Memory B cell (primary cell): ENCODE measurements around the gene DUSP2.

Source experiments
- ATAC-seq: fragments of 150-1000 bp; cut with Tn5 transposase; 2 replicates; pipeline ENCODE4 v1.10.0; 2021; ENCODE audit warnings: low read depth, mild to moderate bottlenecking, moderate library complexity
- DNase-seq, 2 donors: peaks; one replicate each; pipeline ENCODE4 v3.0.0; 2022; ENCODE audit warnings: low spot score in 2 of 2
- H3K27ac Mint-ChIP-seq: one replicate; pipeline ENCODE4 v1.8.0; 2022; ENCODE audit warnings: mild to moderate bottlenecking, moderate library complexity, mixed read lengths
- H3K27me3 Mint-ChIP-seq: one replicate; pipeline ENCODE4 v1.8.0; 2022; ENCODE audit warnings: mixed read lengths
- H3K36me3 Mint-ChIP-seq: one replicate; pipeline ENCODE4 v1.8.0; 2022; ENCODE audit warnings: mild to moderate bottlenecking, mixed read lengths
- H3K4me1 Mint-ChIP-seq: one replicate; pipeline ENCODE4 v1.8.0; 2022; ENCODE audit warnings: mixed read lengths
- H3K4me3 Mint-ChIP-seq: one replicate; pipeline ENCODE4 v1.8.0; 2022; ENCODE audit warnings: mild to moderate bottlenecking, moderate library complexity, mixed read lengths
- H3K9me3 Mint-ChIP-seq: one replicate; pipeline ENCODE4 v1.8.0; 2022; ENCODE audit warnings: mixed read lengths

DUSP2 gene

DNA sequence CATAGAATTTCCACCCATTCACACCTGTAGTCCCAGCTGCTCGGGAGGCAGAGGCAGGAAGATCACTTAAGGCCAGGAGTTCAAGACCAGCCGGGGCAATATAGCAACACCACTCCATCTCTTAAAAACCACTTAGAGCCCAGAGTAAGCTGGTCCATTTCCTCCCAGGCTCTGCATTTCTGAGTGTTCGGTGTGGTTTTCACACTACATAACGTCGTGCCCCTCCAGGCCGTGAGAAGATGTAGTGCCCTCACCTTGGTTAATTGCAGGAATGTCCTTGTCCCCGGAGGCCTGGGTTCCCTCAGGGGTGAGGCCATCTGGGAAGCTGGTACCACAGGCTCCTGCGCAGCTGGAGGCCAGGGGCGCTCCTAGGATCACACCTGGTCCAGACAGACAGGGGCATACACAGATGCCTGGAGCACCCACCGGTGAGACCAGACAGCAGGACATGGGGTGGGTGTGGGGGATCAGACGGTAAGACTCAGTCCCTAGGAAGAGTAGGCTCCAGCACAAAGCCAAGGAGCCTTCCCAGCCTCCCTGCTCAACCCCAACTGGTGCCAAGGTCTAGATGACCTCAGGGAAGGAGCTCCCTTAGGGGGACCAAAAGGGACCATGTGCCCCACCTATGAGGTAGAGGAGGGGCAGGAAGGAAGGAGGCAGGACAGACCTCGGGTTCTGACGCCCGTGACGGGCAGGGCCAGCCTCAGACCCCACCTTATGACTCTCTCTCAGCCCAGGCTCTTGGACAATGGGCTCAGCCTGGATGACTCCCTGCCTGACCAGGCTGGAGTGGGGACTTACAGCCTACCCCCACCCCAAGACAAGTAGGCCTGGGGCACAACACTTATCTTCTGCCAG lies 7.7 kb downstream of the DUSP2 start:
- H3K4me1 Mint-ChIP-seq: peaks cover 10% of the 10 kb centered on the region
- no peak overlapping the region for H3K27ac Mint-ChIP-seq
- H3K36me3 Mint-ChIP-seq: no peaks in the 10 kb centered on the region
- H3K9me3 Mint-ChIP-seq: no peaks in the 10 kb centered on the region
- no peak for DNase-seq
- H3K27me3 Mint-ChIP-seq: no peaks in the 10 kb centered on the region
- ATAC-seq: no peak
- H3K4me3 Mint-ChIP-seq: no peak overlapping the region

DNA sequence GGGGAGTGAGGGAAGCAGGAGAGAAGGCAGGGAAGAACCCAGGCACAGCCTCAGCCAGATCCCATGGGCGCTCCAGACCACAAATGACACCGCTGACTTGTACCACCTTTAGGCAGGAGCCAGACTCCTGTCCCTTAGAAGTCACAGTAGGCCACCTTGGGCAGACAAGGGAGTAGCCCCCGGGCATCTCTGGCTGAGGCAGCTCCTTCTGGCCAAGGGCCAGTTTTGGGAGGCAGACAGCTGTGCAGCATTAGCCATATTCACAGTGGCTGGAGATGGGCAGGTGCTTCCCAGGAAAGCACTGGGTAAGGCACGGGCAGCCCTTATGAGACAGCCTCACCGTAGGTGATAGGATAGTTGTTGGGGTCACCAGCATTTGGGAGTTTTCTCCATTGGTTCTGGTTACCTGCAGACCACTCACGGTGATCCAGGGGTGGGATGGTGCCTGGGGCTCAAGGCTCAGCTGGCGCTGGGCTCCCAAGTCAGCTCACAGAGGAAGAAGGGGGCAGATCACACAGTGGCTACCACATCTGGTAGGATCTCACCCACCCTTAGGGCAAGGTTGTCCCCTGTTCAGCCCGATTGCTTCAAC lies 9.0 kb downstream of the DUSP2 start:
- DNase-seq: no peak
- H3K36me3 Mint-ChIP-seq: no peaks in the 10 kb centered on the region
- no peaks in the 10 kb centered on the region for H3K9me3 Mint-ChIP-seq
- H3K4me1 Mint-ChIP-seq: peaks cover 4% of the 10 kb centered on the region
- no peak overlapping the region for H3K27ac Mint-ChIP-seq
- H3K4me3 Mint-ChIP-seq: no peak overlapping the region
- ATAC-seq: no peak
- no peaks in the 10 kb centered on the region for H3K27me3 Mint-ChIP-seq

DNA sequence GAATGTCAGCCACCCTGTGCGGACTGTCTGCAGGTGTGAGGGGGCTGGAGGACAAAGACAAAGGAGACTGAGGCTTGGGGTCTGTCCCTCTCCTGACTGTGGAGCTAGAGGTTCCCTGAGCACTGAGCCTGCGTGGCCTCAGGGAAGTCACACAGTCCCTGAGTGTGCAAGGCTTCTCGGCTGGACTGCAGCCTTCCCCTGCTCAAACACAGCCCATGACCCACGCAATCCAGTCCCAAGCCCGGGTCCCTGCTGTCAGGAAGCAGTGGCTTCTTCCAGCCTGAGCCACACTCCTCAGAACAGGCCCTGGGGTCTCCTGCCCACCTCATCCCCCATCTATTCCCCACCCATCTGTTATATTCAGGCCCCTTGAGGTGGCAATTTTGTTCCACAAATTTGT lies 9.6 kb downstream of the DUSP2 start:
- H3K4me1 Mint-ChIP-seq: peaks cover 4% of the 10 kb centered on the region
- ATAC-seq: no peak
- H3K27me3 Mint-ChIP-seq: no peaks in the 10 kb centered on the region
- no peaks in the 10 kb centered on the region for H3K9me3 Mint-ChIP-seq
- no peak for DNase-seq
- no peak overlapping the region for H3K27ac Mint-ChIP-seq
- no peaks in the 10 kb centered on the region for H3K36me3 Mint-ChIP-seq
- H3K4me3 Mint-ChIP-seq: no peak overlapping the region

DNA sequence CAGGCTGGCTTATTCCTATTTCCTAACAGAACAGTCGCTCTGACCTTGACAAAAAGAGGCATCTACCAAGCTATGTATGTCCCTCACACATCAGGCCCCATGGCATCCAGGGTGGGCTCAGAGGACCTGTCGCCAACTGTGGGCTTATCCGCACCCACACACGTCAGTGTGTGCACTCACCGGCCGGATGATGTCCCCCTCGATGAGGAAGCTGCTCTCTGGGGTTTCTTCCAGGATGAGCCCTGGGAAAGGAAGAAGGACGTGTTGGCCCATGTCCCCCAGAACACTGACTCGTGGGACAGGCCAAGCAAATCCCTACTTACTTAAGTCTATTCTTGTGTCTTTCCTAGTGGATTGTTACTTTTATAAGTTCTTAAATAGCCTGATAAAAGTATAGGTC lies 10.1 kb downstream of the DUSP2 start:
- no peaks in the 10 kb centered on the region for H3K9me3 Mint-ChIP-seq
- H3K27me3 Mint-ChIP-seq: no peaks in the 10 kb centered on the region
- no peaks in the 10 kb centered on the region for H3K36me3 Mint-ChIP-seq
- ATAC-seq (no peak), DNase-seq (no peak)
- peaks cover 6% of the 10 kb centered on the region for H3K4me1 Mint-ChIP-seq
- no peak overlapping the region for H3K4me3 Mint-ChIP-seq
- no peak overlapping the region for H3K27ac Mint-ChIP-seq

DNA sequence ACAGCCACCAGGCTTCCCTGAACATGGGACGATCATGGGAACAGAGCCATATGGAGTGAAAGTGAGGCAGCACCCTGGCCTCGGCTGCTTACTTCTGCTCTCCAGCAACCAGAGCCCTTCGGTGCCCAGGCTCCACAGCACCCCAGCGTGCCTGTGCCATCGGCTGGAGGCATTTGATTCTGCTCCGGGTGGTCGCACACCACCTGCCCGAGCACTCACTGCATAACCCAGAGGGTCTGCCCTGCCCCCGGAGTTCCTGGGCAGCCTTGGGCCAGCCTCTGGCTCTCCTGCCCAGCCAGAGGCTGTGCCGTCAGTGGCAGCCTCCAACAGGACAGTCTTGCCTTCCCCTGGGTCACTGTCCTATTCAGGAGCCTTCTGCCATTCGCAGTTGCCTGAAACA lies 10.8 kb downstream of the DUSP2 start:
- peaks cover 6% of the 10 kb centered on the region for H3K4me1 Mint-ChIP-seq
- DNase-seq (no peak), ATAC-seq (no peak)
- no peaks in the 10 kb centered on the region for H3K9me3 Mint-ChIP-seq
- no peak overlapping the region for H3K27ac Mint-ChIP-seq
- H3K27me3 Mint-ChIP-seq: no peaks in the 10 kb centered on the region
- H3K36me3 Mint-ChIP-seq: no peaks in the 10 kb centered on the region
- no peak overlapping the region for H3K4me3 Mint-ChIP-seq

DNA sequence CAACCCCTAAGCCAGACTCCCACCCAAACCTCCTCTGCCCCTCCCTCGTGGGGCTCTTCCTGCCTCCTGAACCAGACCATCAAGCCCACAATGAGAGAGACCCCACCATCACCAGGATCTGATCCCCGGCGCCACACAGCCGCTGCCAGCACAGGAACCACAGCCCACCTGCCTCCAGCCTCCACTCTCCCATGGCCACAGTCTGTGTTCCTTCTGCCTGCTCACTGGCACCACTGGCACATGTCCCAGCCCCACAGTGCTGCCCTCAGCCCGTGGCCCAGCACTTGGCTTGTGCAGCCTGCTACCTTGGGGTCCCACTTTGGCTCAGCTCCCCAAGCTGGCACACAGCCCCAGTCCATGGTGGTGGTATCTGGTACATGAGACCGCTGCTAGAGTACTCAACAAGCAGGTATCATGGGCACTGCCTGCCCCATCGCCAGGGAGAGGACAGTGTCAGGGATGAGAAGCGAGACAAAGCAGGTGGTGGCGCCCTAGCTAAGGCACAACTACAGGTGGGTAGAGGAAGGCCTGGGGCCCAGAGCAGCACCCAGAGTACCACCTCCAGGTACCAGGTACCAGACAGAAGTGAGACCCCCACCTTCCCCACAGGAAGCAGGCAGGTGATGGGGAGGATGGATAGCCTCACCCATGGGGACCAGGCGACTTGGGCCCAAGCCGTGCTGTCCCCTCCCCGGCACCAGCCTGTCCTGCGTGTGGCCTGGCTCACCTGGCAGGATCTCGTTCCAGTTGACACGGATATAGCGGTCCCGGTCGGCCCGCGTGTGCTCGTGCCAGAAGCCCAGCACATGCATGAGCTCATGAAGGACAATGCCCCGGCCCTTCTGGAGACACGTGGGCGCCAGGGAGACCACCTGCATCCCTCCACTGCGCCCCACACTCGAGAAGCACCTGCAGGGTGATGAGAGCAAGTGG lies 13.2 kb downstream of the DUSP2 start:
- H3K27ac Mint-ChIP-seq: no peak overlapping the region
- DNase-seq (no peak), ATAC-seq (no peak)
- no peak overlapping the region for H3K4me3 Mint-ChIP-seq
- no peaks in the 10 kb centered on the region for H3K27me3 Mint-ChIP-seq
- no peaks in the 10 kb centered on the region for H3K36me3 Mint-ChIP-seq
- H3K4me1 Mint-ChIP-seq: peaks cover 3% of the 10 kb centered on the region
- H3K9me3 Mint-ChIP-seq: no peaks in the 10 kb centered on the region

DNA sequence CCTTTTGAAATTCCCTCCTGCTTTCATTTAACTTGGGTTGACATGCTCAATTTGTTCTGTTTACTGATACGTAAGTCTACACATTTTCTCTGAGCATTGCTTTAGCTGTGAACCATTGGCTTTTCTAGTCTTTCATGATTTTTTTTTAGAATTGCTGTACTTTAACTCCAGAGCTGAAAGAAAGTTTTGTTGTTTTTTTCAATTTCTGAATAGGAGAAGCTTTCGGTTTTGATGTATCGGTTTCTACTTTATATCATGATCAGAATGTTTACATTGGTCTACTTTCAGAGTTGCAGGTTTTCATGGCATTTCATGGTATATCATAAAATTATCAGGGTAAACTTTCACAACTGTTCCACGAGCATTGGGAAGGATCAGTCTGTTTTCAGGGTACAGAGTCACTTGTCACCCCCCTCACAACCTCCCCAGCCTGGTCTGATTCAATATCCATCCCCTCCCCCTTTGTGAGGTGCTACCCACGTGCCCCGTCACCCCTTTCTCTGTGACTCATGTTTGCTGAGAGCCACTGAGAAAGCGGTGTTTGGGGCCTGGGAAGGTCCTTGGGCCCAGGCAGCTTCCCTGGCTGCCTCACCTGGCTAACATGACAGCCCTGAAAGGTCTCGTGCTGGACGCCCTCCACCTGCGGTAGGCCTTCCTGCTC lies 14.0 kb downstream of the DUSP2 start:
- Mint-ChIP-seq H3K27ac (no peak overlapping the region), H3K9me3 (no peaks in the 10 kb centered on the region), H3K27me3 (no peaks in the 10 kb centered on the region), H3K4me1 (peaks cover 3% of the 10 kb centered on the region), H3K4me3 (no peak overlapping the region), H3K36me3 (peaks cover under 1% of the 10 kb centered on the region)
- DNase-seq (no peak), ATAC-seq (no peak)

DNA sequence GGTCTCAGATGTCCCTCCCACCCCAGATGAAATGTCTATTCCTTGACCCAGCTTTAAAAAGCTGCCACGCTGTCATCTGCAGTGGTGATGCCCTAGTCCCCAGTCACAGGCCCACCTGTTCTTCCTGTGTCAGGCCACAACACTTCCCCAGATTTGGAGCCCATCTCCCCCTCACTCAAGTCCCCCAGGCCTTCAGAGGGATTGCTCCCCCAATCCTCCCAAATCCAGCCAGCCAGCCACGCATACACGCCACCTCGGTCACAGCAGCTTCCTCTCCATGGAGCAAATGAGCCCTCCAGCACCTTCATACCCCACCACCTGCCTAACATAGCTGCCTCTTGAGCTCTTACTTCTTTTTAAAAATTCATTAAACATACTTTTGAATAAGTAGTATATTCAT lies 14.8 kb downstream of the DUSP2 start:
- Mint-ChIP-seq H3K4me1 (peaks cover 3% of the 10 kb centered on the region), H3K9me3 (no peaks in the 10 kb centered on the region), H3K27ac (no peak overlapping the region), H3K4me3 (no peak overlapping the region), H3K27me3 (no peaks in the 10 kb centered on the region), H3K36me3 (peaks cover 5% of the 10 kb centered on the region)
- DNase-seq: no peak
- ATAC-seq: no peak

DNA sequence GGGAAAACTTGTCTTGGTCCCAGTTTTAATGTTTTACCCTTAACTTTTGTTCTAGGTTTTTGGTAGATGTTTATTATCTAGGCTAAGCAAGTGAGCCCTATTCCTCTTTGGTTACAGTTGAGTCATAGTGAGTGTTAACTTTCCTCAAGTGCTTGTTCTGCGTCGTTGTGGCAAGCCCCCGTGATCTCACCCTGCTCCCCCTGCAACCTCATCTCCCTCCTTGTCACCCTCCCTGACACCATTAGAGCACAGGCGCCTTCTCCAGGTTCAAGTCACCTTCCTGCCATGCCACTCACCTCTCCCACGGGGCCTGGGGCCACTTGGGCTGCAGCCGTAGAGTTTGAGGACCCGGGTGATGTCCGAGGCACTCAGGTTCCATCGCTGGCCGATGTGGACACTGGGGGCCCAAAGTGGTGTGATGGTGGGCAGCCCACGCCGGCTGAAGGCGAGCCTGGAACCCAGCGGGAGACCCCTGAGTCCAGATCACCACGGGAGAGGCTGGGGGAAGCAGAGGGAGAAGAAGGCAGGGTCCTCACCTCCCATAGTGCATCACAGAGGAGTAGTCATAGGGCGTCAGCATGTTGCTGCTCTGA lies 15.6 kb downstream of the DUSP2 start:
- H3K27me3 Mint-ChIP-seq: peaks cover 8% of the 10 kb centered on the region
- no peak for ATAC-seq
- no peak for DNase-seq
- H3K4me1 Mint-ChIP-seq: peaks cover 3% of the 10 kb centered on the region
- H3K4me3 Mint-ChIP-seq: no peak overlapping the region
- no peak overlapping the region for H3K27ac Mint-ChIP-seq
- H3K36me3 Mint-ChIP-seq: peaks cover 11% of the 10 kb centered on the region
- no peaks in the 10 kb centered on the region for H3K9me3 Mint-ChIP-seq

DNA sequence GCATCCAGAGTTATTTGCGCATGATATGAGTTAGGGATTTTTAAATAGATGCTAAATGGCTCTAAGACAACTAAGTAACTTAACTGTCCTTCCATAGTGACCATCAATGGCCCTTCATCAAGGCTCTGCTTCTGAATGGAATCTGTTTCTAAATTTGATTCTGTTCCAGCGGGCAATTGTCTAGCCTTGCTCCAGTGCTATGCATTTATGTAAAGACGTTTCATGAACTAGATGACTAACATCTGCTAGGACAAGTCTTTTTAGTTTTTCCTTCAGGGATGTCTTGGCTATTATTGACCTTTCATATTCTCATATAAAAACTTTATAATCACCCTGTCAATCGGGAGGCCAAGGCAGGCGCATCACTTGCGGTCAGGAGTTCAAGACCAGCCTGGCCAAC lies 16.8 kb downstream of the DUSP2 start:
- H3K27me3 Mint-ChIP-seq: peaks cover 8% of the 10 kb centered on the region
- no peak overlapping the region for H3K27ac Mint-ChIP-seq

DNA sequence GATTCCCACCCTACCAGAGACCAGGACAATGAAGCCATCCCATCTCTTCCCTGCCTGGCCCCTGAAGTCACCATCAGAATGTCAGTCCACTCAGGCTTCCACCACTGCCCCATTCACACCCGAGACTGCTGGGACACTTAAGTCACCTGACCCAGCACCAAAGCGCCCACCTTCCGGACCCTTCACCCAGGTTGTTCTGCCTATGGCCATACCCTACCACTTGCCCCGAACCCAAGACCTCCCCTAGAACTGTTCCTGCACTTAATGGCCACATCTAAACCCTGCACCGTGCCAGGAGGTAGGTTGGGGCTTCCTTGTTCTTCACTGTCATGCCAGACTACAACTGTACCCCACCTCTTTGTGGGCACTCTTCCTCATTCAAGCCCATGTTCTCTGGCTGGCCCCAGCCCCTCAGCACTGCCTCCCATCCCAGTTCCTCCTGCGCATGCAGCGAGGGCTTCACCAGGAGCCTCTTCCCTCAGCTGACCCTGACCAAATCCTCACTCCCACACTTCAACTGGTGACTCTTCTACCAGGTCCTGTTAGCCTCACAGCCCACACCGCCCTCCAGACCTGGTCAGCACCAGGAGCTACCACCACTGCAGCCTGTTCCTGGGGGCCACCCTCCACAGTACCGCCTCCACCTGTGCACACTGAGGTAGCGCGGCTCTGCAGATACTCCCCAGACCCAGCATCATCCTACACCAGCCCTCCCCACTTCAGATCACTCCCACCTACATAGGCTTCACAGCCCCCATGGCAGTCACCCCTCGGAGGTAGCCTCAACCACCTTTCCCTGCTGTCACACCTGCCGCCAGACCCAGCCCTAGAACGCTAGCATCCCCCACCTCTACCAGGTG lies 20.6 kb downstream of the DUSP2 start:
- no peak for ATAC-seq
- H3K4me1 Mint-ChIP-seq: peaks cover 11% of the 10 kb centered on the region
- H3K27me3 Mint-ChIP-seq: peaks cover 27% of the 10 kb centered on the region
- no peak overlapping the region for H3K27ac Mint-ChIP-seq
- H3K4me3 Mint-ChIP-seq: no peak overlapping the region
- peaks cover 11% of the 10 kb centered on the region for H3K36me3 Mint-ChIP-seq
- H3K9me3 Mint-ChIP-seq: no peaks in the 10 kb centered on the region
- no peak for DNase-seq

More for the DNA sequence above, 16.8 kb downstream of the DUSP2 start:
- H3K9me3 Mint-ChIP-seq: no peaks in the 10 kb centered on the region
- H3K4me1 Mint-ChIP-seq: peaks cover 3% of the 10 kb centered on the region
- H3K36me3 Mint-ChIP-seq: peaks cover 11% of the 10 kb centered on the region
- ATAC-seq (no peak), DNase-seq (no peak)
- no peak overlapping the region for H3K4me3 Mint-ChIP-seq

DNA sequence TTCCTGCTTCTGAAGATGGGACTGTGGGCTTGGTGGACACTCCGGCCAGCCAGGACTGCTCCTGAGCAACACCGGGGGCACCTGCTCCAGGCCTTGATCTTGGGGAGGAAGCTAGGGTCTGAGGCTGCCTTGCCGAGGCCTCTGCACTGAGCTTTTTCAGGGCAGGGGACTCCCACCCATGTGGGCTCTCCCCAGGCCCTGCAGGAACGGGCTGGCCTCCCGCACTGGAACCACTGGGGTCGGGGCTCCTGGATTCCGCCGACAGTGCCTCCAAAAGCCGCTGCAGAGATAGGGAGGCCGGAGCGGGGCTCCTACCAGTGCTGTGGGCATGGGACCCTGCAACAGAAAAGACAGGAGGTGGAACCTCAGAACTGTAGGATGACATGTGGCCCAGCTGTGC lies 21.3 kb downstream of the DUSP2 start:
- H3K9me3 Mint-ChIP-seq: no peaks in the 10 kb centered on the region
- peaks cover 11% of the 10 kb centered on the region for H3K36me3 Mint-ChIP-seq
- DNase-seq (no peak), ATAC-seq (no peak)
- peaks cover 11% of the 10 kb centered on the region for H3K4me1 Mint-ChIP-seq
- no peak overlapping the region for H3K27ac Mint-ChIP-seq
- peaks cover 30% of the 10 kb centered on the region for H3K27me3 Mint-ChIP-seq
- no peak overlapping the region for H3K4me3 Mint-ChIP-seq

DNA sequence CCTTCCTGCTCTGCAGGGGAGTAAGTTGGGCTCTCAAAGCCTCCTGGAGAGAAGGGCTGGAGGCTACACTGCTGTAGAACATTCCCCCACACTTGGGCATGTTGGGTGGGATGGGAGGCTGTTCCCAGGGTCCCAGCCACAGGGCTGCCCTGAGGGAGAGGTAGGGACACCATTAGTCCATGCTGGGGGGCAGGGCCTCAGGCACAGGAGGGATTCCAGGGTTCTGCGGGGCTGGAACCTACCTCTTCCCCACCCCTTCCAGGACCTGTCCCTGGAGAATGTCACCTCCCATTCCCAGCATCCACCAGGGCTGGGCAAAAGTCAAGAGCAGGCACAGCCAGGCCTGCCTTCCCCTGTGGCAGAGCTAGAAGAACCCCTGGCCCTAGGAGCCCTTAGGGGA lies 21.9 kb downstream of the DUSP2 start:
- H3K27me3 Mint-ChIP-seq: peaks cover 32% of the 10 kb centered on the region
- ATAC-seq: no peak

More for the DNA sequence above, 21.9 kb downstream of the DUSP2 start:
- Mint-ChIP-seq H3K27ac (no peak overlapping the region), H3K9me3 (no peaks in the 10 kb centered on the region), H3K36me3 (peaks cover 11% of the 10 kb centered on the region), H3K4me1 (peaks cover 11% of the 10 kb centered on the region), H3K4me3 (no peak overlapping the region)
- no peak for DNase-seq
